Gastrocnemius medialis (tissue), 4 donors: ENCODE results near the gene CHI3L1. TPM values are rescaled to one million over a fixed set of nuclear protein-coding genes. Genes with fewer than 3 reads are reported as not detected.

Experiments
- ATAC-seq, 2 donors: fragments of 150-250 bp; one replicate each; pipeline ENCODE4 v1.9.1; 2016
- DNase-seq, 2 donors: peaks; one replicate each; pipeline ENCODE4 v3.0.0-alpha.2; 2019
- H3K27ac ChIP-seq, 4 donors: fragments of 200-600 bp; sonication (generic); 1 replicate in 1 of 4; 2 replicates in 3 of 4; pipeline ENCODE4 v1.5.1; 2016 to 2018; ENCODE audit warnings: mild to moderate bottlenecking in 2 of 4, moderate library complexity in 1 of 4
- H3K27me3 ChIP-seq, 3 donors: fragments of 200-600 bp; sonication (generic) in 2 of 3; 1 replicate in 1 of 3; 2 replicates in 2 of 3; pipeline versions ENCODE4 v1.5.1 to v1.6.0; 2016 to 2019; ENCODE audit warnings: mild to moderate bottlenecking in 1 of 3, moderate library complexity in 1 of 3
- H3K36me3 ChIP-seq, 2 donors: fragments of 200-600 bp; sonication (generic) in 1 of 2; one replicate each; pipeline ENCODE4 v1.5.1; 2017 to 2018
- H3K4me1 ChIP-seq, 2 donors: fragments of 200-600 bp; sonication (generic) in 1 of 2; one replicate each; pipeline ENCODE4 v1.5.1; 2016 to 2017; ENCODE audit warnings: mild to moderate bottlenecking in 2 of 2
- H3K4me3 ChIP-seq, 4 donors: fragments of 200-600 bp; sonication (generic) in 3 of 4; 1 replicate in 1 of 4; 2 replicates in 3 of 4; pipeline ENCODE4 v1.5.1; 2016 to 2019; ENCODE audit warnings: mild to moderate bottlenecking in 2 of 4
- H3K9me3 ChIP-seq, 3 donors: fragments of 200-600 bp; sonication (generic) in 2 of 3; 1 replicate in 1 of 3; 2 replicates in 2 of 3; pipeline ENCODE4 v1.5.1; 2016 to 2019
- CTCF ChIP-seq, 5 experiments: fragments of 450-650 bp in 3 of 5; fragments of 200-600 bp in 2 of 5; sonication (generic) in 2 of 5; IDR thresholded peaks in 4 of 5; conservative IDR thresholded peaks in 1 of 5; 1 replicate in 4 of 5; 2 replicates in 1 of 5; pipeline ENCODE4 v1.5.1; 2016 to 2019; ENCODE audit warnings: antibody characterized with exemption in 5 of 5, mild to moderate bottlenecking in 3 of 5, moderate library complexity in 3 of 5
- POLR2A ChIP-seq, 2 donors: fragments of 450-650 bp; IDR thresholded peaks; one replicate each; pipeline ENCODE4 v1.6.1; 2017; ENCODE audit warnings: antibody characterized with exemption in 2 of 2, mild to moderate bottlenecking in 2 of 2, moderate library complexity in 2 of 2
- in situ Hi-C, 4 donors: fragments of 200-750 bp; cut with MboI; loops; one replicate each; pipeline versions ENCODE4 v1.15.0 to v1.8.0; 2017; ENCODE audit warnings: low sequenced_read_pairs in 4 of 4
- intact Hi-C: fragments of 100-400 bp; cut with DNase I; formaldehyde crosslinking; loops from one replicate; pipeline ENCODE4 v1.15.1; 2023; ENCODE audit warnings: low total_unique reads
- total RNA-seq, 4 donors: library from RNA; depleted of rRNA; stranded (reverse); fragments of >200 nt; gene quantifications; one replicate each; pipeline versions ENCODE4 v1.1.0 to v1.2.3, GENCODE V29; 2016

Gene CHI3L1
- total RNA-seq, 4 donors from 2014 or later = 4.0 to 19.7 (median 9.9) TPM

- Histone ChIP-seq H3K36me3 (no peaks in the 10 kb centered on the region), H3K4me3 (no peak overlapping the region), H3K4me1 (no peaks in the 10 kb centered on the region), H3K9me3 (no peaks in the 10 kb centered on the region), H3K27ac (no peak overlapping the region), H3K27me3 (no peaks in the 10 kb centered on the region)
- in situ Hi-C loops (no loop called here), intact Hi-C loops (no loop called here)
- DNase-seq (no peak), ATAC-seq (no peak)
- TF ChIP-seq POLR2A (IDR thresholded peaks at IDR 0.05) (no peak), CTCF (IDR thresholded peaks at IDR 0.05 in 4 of 5, conservative IDR thresholded peaks at IDR 0.05 in 1 of 5) (no peak)
These were observed 39.1 kb downstream of the CHI3L1 start for GRCh38 chr1:203147376-203147775.

- no peaks in the 10 kb centered on the region for H3K9me3 ChIP-seq
- TF ChIP-seq POLR2A (IDR thresholded peaks at IDR 0.05) = no peak
- TF ChIP-seq CTCF (IDR thresholded peaks at IDR 0.05 in 4 of 5, conservative IDR thresholded peaks at IDR 0.05 in 1 of 5) = no peak
- intact Hi-C loops = no loop called here
- H3K4me3 ChIP-seq = no peak overlapping the region
- no peak overlapping the region for H3K27ac ChIP-seq
- in situ Hi-C loops = no loop called here
- no peak for ATAC-seq
- no peaks in the 10 kb centered on the region for H3K36me3 ChIP-seq
- no peaks in the 10 kb centered on the region for H3K27me3 ChIP-seq
- no peak for DNase-seq
- no peaks in the 10 kb centered on the region for H3K4me1 ChIP-seq
These were observed 40.0 kb downstream of the CHI3L1 start for GRCh38 chr1:203146537-203146936.

GRCh38 chr1:203146042-203146369, 40.5 kb downstream of the CHI3L1 start:
- Histone ChIP-seq H3K27ac (no peak overlapping the region), H3K27me3 (no peaks in the 10 kb centered on the region), H3K4me3 (no peak overlapping the region), H3K9me3 (no peaks in the 10 kb centered on the region), H3K4me1 (no peaks in the 10 kb centered on the region), H3K36me3 (no peaks in the 10 kb centered on the region)
- TF ChIP-seq POLR2A (IDR thresholded peaks at IDR 0.05) = no peak
- TF ChIP-seq CTCF (IDR thresholded peaks at IDR 0.05 in 4 of 5, conservative IDR thresholded peaks at IDR 0.05 in 1 of 5) = no peak
- DNase-seq (no peak), ATAC-seq (no peak)
- in situ Hi-C loops (no loop called here), intact Hi-C loops (no loop called here)

GRCh38 chr1:203145321-203146041, 41.0 kb downstream of the CHI3L1 start:
- in situ Hi-C loops = no loop called here
- H3K27ac ChIP-seq = no peak overlapping the region
- H3K27me3 ChIP-seq = no peaks in the 10 kb centered on the region
- no peaks in the 10 kb centered on the region for H3K9me3 ChIP-seq
- H3K4me1 ChIP-seq = no peaks in the 10 kb centered on the region
- no peaks in the 10 kb centered on the region for H3K36me3 ChIP-seq
- TF ChIP-seq POLR2A (IDR thresholded peaks at IDR 0.05) (no peak), CTCF (IDR thresholded peaks at IDR 0.05 in 4 of 5, conservative IDR thresholded peaks at IDR 0.05 in 1 of 5) (no peak)
- intact Hi-C loops = no loop called here
- ATAC-seq (no peak), DNase-seq (no peak)
- H3K4me3 ChIP-seq = no peak overlapping the region

GRCh38 chr1:203144661-203145060, 41.8 kb downstream of the CHI3L1 start:
- Histone ChIP-seq H3K9me3 (no peaks in the 10 kb centered on the region), H3K27me3 (no peaks in the 10 kb centered on the region), H3K4me3 (no peak overlapping the region), H3K27ac (no peak overlapping the region), H3K36me3 (no peaks in the 10 kb centered on the region), H3K4me1 (no peaks in the 10 kb centered on the region)
- no peak for ATAC-seq
- in situ Hi-C loops = no loop called here
- intact Hi-C loops = no loop called here
- DNase-seq = no peak
- TF ChIP-seq POLR2A (IDR thresholded peaks at IDR 0.05) (no peak), CTCF (IDR thresholded peaks at IDR 0.05 in 4 of 5, conservative IDR thresholded peaks at IDR 0.05 in 1 of 5) (no peak)
